Testis (tissue), 3 donors: ENCODE measurements around the gene SLC37A1. TPM values are rescaled to one million over a fixed set of nuclear protein-coding genes. Genes with fewer than 3 reads are reported as not detected.

Source experiments
- DNase-seq: peaks from one replicate; pipeline ENCODE4 v3.0.0-alpha.2; 2019
- H3K27ac ChIP-seq, 2 donors: fragments of 200-600 bp; sonication (generic); one replicate each; pipeline ENCODE4 v1.5.1; 2019
- H3K27me3 ChIP-seq: fragments of 200-600 bp; sonication (generic); one replicate; pipeline ENCODE4 v1.5.1; 2019
- H3K36me3 ChIP-seq: fragments of 200-600 bp; sonication (generic); one replicate; pipeline ENCODE4 v1.5.1; 2017; ENCODE audit warnings: low read depth; ENCODE audit errors: missing control alignments
- H3K4me1 ChIP-seq: fragments of 200-600 bp; sonication (generic); one replicate; pipeline ENCODE4 v1.5.1; 2019
- H3K4me3 ChIP-seq, 2 donors: fragments of 200-600 bp; sonication (generic); one replicate each; pipeline ENCODE4 v1.5.1; 2017 to 2019
- H3K9me3 ChIP-seq: fragments of 200-600 bp; sonication (generic); one replicate; pipeline ENCODE4 v1.5.1; 2017
- CTCF ChIP-seq, 3 experiments: fragments of 450-650 bp in 2 of 3; fragments of 200-600 bp in 1 of 3; sonication (generic) in 1 of 3; IDR thresholded peaks; one replicate each; pipeline ENCODE4 v1.5.1; 2016 to 2019; ENCODE audit warnings: antibody characterized with exemption in 3 of 3, mild to moderate bottlenecking in 2 of 3, moderate library complexity in 1 of 3
- POLR2A ChIP-seq: fragments of 450-650 bp; IDR thresholded peaks from one replicate; pipeline ENCODE4 v1.6.1; 2017; ENCODE audit warnings: antibody characterized with exemption, mild to moderate bottlenecking, moderate library complexity
- WGBS, 2 donors: methylation state at CpG; one replicate each; pipeline ENCODE4 v1.1.5; 2018; 5-methylcytosine and 5-hydroxymethylcytosine counted together
- intact Hi-C: fragments of 100-400 bp; cut with DNase I; formaldehyde crosslinking; loops from one replicate; pipeline ENCODE4 v1.15.1; 2023; ENCODE audit warnings: low total_unique reads
- polyA plus RNA-seq: library from polyadenylated mRNA; stranded (reverse); fragments of 350-450 nt; fragmentation: Illumina TruSeq; extraction: RNeasy Lipid Tissue Mini Kit (QIAGEN cat#74804); gene quantifications from one replicate; pipeline ENCODE4 v1.2.3, GENCODE V29; 2014; ENCODE audit warnings: low read depth, low replicate concordance; ENCODE audit not compliant: insufficient read depth
- total RNA-seq, 2 donors: library from RNA; depleted of rRNA; stranded (reverse); fragments of >200 nt; gene quantifications; one replicate each; pipeline ENCODE4 v1.2.3, GENCODE V29; 2016

Gene SLC37A1
- total and polyA plus RNA-seq, 3 donors from 2014 or later, result 22.6 to 48.3 (median 24.3) TPM

DNA sequence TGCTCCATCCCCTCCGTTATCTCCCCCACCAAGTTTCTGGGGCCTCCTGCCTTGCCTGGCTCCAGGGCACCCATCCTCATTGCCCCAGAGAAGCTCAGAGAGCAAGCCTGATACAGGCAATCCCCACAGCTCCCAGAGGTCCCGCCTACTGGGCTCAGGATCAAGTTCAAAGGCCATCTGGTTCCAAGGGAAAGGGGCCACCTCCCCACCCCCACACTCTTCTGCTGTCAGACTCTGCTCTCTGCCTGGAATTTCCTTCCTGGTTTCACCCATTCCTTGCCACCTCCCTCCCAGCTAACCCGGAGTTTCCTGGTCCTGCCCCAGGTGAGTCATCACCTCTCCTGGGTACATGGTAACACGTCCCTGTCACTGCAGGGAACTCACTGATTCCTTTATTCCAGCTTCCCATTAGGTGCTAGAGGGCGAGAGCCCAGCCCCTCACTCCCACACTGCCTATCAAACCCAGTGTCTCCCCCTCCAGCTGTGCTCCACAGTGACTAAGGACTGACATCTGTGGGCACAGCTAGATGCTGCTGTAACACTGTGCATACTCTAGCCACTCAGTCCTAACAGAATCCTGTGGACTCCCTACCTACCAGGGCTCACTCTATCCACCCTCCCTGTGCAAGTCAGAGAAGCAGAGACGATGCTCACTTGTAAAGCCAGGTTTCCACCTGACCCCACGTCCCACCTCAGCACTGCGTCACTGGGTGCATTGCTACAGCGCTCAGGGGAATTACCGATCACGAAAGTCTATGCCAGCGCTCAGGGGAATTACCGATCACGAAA, 39.4 kb upstream of the SLC37A1 start:
- TF ChIP-seq POLR2A, result no peak
- no peak for TF ChIP-seq CTCF (IDR thresholded peaks at IDR 0.05)
- no peaks in the 10 kb centered on the region for H3K9me3 ChIP-seq
- no peak overlapping the region for H3K27ac ChIP-seq
- H3K4me3 ChIP-seq, result no peak overlapping the region
- 75 to 84% methylated on average over 14 of the region's 14 CpGs for WGBS, 2 donors
- H3K4me1 ChIP-seq, result no peaks in the 10 kb centered on the region
- no peaks in the 10 kb centered on the region for H3K36me3 ChIP-seq
- intact Hi-C loops, result no loop called here
- no peaks in the 10 kb centered on the region for H3K27me3 ChIP-seq
- DNase-seq, result no peak

DNA sequence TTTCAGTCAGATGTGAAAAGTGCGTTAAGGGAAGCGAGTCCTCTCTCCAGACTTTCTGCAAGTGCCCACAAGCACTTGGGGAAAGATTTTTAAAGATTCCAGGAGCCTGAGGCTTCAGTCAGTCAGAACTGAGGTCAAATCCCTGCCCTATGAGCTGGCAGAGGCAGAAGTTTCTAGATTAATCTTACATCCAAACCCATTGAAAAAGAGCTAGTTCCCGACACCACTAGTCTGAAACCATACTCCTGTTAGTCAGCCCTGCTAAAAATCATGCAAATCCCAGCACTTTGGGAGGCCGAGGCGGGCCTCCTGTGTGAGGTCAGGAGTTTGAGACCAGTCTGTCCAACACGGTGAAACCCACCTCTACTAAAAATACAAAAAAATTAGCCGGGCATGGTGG, 38.6 kb upstream of the SLC37A1 start:
- H3K27me3 ChIP-seq, result no peaks in the 10 kb centered on the region
- no peaks in the 10 kb centered on the region for H3K9me3 ChIP-seq
- no peaks in the 10 kb centered on the region for H3K36me3 ChIP-seq
- no peak overlapping the region for H3K27ac ChIP-seq
- 91 to 94% methylated on average over 7 of the region's 7 CpGs for WGBS, 2 donors
- no peaks in the 10 kb centered on the region for H3K4me1 ChIP-seq
- TF ChIP-seq CTCF (IDR thresholded peaks at IDR 0.05), result no peak
- TF ChIP-seq POLR2A, result no peak
- DNase-seq, result no peak
- intact Hi-C loops, result no loop called here
- H3K4me3 ChIP-seq, result no peak overlapping the region

DNA sequence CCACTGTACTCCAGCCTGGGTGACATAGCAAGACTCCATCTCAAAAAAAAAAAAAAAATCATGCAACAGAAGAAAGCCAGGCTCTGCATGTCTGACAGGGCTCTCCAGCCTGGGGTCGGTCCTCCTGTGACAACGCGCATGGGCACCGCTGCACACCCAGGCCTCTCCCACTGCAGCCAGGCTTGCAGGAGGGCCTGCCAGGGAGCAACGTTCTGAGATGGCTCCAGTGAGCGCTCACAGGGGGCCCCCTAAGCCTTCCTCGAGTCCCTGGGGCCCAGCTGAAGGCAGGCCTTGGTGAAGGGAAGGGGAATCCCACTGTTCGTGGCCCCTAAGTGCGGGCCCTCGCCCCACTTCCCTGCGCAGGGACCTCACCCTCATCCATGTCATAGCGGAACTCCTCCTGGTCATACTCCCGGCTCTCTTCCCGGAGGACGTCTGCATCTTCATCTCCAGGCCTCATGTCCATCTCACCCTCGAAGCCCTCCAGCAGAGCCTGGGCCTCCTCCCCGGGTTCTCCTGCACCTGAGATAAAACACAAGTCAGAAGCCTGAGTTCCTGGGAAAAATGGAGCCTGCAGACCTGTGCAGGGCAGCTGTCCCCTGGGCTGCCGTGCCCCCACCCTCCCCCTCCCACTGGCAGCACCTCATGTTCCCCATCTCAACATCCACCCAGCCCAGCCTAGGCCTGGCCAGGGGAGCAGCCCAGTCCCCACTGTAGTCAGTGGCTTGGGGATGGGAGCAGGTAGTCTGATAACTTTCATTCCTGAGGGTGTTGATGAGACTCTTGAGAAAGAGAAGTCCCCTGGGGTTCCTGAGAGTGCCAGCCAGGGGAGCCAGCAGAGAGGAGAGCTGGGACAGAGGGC, 37.9 kb upstream of the SLC37A1 start:
- H3K27me3 ChIP-seq, result no peaks in the 10 kb centered on the region
- no peak overlapping the region for H3K4me3 ChIP-seq
- no peaks in the 10 kb centered on the region for H3K9me3 ChIP-seq
- DNase-seq, result no peak
- WGBS, 2 donors, result 90 to 91% methylated on average over 16 to 18 of the region's 18 CpGs
- TF ChIP-seq CTCF (IDR thresholded peaks at IDR 0.05), result no peak
- no peak for TF ChIP-seq POLR2A
- no peaks in the 10 kb centered on the region for H3K36me3 ChIP-seq
- intact Hi-C loops, result no loop called here
- no peaks in the 10 kb centered on the region for H3K4me1 ChIP-seq
- H3K27ac ChIP-seq, result no peak overlapping the region

DNA sequence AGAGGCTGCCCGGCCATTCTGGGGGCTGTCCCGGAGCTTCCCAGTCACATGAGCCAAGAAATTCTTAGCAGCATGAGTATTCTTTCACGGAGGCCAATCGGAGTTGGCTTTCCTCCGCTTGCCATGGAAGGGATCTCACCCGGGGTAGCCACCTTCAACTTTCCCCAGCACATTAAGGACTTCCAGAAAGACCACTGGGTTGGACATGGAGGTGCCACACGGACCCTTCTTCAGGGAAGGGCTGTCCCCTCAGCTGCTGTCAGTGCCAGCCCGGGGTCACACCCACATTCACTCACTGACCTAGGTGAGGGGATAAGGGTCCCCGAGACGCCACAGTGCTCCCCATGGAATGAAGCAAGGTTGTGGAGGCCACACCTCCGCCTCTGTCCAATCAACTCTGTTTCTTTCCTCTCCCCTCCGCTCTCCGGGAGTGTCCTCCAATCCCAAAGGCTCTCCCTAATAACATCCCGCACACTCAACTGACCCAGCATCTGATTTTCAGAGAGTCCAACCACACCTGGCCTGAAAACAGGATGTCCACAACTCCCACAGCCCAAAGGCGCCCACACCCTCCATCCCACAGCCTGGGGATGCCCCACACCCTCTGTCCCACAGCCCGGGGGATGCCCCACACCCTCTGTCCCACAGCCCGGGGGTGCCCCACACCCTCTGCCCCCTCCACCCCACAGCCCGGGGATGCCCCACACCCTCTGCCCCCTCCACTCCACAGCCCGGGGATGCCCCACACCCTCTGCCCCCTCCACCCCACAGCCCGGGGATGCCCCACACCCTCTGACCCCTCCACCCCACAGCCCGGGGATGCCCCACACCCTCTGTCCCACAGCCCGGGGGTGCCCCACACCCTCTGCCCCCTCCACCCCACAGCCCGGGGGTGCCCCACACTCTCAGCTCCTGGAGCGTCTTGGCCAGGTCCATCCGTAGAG, 37.0 kb upstream of the SLC37A1 start:
- DNase-seq, result no peak
- TF ChIP-seq POLR2A, result no peak
- TF ChIP-seq CTCF (IDR thresholded peaks at IDR 0.05), result no peak
- intact Hi-C loops, result no loop called here
- H3K4me3 ChIP-seq, result no peak overlapping the region
- H3K27ac ChIP-seq, result no peak overlapping the region
- no peaks in the 10 kb centered on the region for H3K36me3 ChIP-seq
- no peaks in the 10 kb centered on the region for H3K4me1 ChIP-seq
- no peaks in the 10 kb centered on the region for H3K27me3 ChIP-seq
- 89 to 94% methylated on average over 19 to 22 of the region's 25 CpGs for WGBS, 2 donors
- H3K9me3 ChIP-seq, result no peaks in the 10 kb centered on the region
